Measurements from ENCODE around the gene CDK3. TPM values are rescaled to one million over a fixed set of nuclear protein-coding genes. Genes with fewer than 3 reads are reported as not detected.

Gene CDK3
- total and polyA plus RNA-seq, 2 donors (not counting 3 experiments of a cell fraction or from before 2014, with no cell fraction given) = 8.5 to 8.7 TPM

DNA sequence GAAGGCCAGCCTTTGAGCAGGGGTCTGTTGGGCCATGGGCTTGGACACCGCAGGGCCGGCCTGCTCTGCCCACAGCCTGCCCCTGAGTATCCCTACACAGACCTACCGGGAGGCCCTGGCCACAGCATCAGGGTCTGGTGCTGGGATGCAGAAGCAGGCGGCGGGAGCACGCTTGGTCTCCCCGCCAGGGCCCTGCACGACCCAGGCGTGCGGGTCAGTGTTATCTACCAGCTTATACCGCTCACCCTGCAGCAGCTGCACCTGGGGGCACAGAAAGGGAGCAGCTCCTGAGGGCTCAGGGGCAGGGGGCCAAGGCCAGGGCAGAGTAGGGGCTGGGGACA, 17.7 kb downstream of the CDK3 start:
- H3K9ac ChIP-seq (replicated peaks; ENCODE audit: extremely low read depth, insufficient read depth, low read length) = no peak overlapping the region
- no peak overlapping the region for H2AFZ ChIP-seq (ENCODE audit: low read depth, low read length)
- DNase-seq (ENCODE audit: low read depth, low spot score) = no peak
- no peaks in the 10 kb centered on the region for H3K9me3 ChIP-seq (replicated peaks; ENCODE audit: control insufficient read depth, insufficient read depth, low read length)
- ChIA-PET POLR2A (no interaction called here), CTCF (interaction anchor here (1.1 to 1.3 kb wide), 2 partner anchors 18 to 164 kb away, joined by 3 read pairs; partner anchors contain the start of gene CDK3)
- no peaks in the 10 kb centered on the region for H3K9me1 ChIP-seq (replicated peaks; ENCODE audit: control insufficient read depth, extremely low read depth, insufficient read depth, low read length)
- H3K36me3 ChIP-seq (ENCODE audit: control insufficient read depth in 2 of 2, extremely low read depth in 1 of 2, insufficient read depth in 2 of 2, low read length in 2 of 2) = no peaks in the 10 kb centered on the region
- no peaks in the 10 kb centered on the region for H3K4me1 ChIP-seq (ENCODE audit: control insufficient read depth, extremely low read depth, insufficient read depth, low read length)
- no peak overlapping the region for H3K27ac ChIP-seq (ENCODE audit: insufficient read depth, low read depth, low read length)
- no peaks in the 10 kb centered on the region for H3K79me2 ChIP-seq (ENCODE audit: control insufficient read depth, insufficient read depth, low read length)
- H3K4me2 ChIP-seq (ENCODE audit: insufficient read depth, low read length) = no peak overlapping the region
- dilution Hi-C loops (cut with MboI; ENCODE audit: extremely low pct_ligation_motif_present, low sequenced_read_pairs) = no loop called here
- no TSS peak for BruUV-seq (replicated peaks)
- H4K20me1 ChIP-seq (replicated peaks; ENCODE audit: control insufficient read depth, extremely low read depth, insufficient read depth, low read length) = no peaks in the 10 kb centered on the region
- FAIRE-seq = no peak
- H3K4me3 ChIP-seq (replicated peaks in 1 of 3; ENCODE audit: insufficient read depth in 1 of 3, low read depth in 1 of 3, low read length in 3 of 3) = no peak overlapping the region
- intact Hi-C loops (cut with micrococcal nuclease) = loop anchor here (10.0 kb wide), 2 partner anchors 166 to 256 kb away; no protein-coding TSS in a partner anchor
- H3K27me3 ChIP-seq (ENCODE audit: control insufficient read depth in 2 of 2, insufficient read depth in 2 of 2, low read length in 2 of 2) = no peaks in the 10 kb centered on the region
- TF ChIP-seq POLR2AphosphoS5 (IDR thresholded peaks at IDR 0.05; ENCODE audit: insufficient read depth, low read depth, low read length) = no peak
- TF ChIP-seq EZH2 (IDR thresholded peaks at IDR 0.05; ENCODE audit: borderline replicate concordance, low read depth, low read length, severe bottlenecking) = no peak
- TF ChIP-seq, protein P1, sequence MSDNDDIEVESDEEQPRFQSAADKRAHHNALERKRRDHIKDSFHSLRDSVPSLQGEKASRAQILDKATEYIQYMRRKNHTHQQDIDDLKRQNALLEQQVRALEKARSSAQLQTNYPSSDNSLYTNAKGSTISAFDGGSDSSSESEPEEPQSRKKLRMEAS (IDR thresholded peaks at IDR 0.05; ENCODE audit: insufficient read depth, insufficient read length) = no peak

DNA sequence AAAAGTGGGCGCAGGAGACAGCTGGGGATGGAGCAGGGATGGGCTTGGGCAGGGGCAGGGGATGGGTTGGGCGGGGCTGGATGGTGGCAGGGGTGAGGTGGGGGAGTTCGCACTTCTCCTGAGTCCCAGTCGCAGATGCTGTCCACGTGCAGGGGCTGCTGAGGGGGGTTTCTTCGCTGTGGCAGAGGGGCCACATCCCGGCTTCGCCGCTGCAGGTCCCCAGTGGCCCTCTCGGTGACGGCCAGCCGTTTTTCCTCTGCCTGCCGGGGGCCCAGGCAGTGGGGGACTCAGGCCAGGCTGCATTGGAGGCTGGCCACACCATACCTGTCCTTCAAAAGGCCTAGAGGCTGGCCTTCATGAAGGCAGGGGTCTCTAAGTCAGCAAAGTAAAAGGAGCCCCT, 18.1 kb downstream of the CDK3 start:
- DNase-seq (ENCODE audit: low read depth, low spot score) (no peak), FAIRE-seq (no peak)
- intact Hi-C loops (cut with micrococcal nuclease) (loop anchor here (10.0 kb wide), 2 partner anchors 166 to 256 kb away; no protein-coding TSS in a partner anchor), dilution Hi-C loops (cut with MboI; ENCODE audit: extremely low pct_ligation_motif_present, low sequenced_read_pairs) (no loop called here)
- H3K27me3 ChIP-seq (ENCODE audit: control insufficient read depth in 2 of 2, insufficient read depth in 2 of 2, low read length in 2 of 2) = no peaks in the 10 kb centered on the region
- TF ChIP-seq, protein P2, sequence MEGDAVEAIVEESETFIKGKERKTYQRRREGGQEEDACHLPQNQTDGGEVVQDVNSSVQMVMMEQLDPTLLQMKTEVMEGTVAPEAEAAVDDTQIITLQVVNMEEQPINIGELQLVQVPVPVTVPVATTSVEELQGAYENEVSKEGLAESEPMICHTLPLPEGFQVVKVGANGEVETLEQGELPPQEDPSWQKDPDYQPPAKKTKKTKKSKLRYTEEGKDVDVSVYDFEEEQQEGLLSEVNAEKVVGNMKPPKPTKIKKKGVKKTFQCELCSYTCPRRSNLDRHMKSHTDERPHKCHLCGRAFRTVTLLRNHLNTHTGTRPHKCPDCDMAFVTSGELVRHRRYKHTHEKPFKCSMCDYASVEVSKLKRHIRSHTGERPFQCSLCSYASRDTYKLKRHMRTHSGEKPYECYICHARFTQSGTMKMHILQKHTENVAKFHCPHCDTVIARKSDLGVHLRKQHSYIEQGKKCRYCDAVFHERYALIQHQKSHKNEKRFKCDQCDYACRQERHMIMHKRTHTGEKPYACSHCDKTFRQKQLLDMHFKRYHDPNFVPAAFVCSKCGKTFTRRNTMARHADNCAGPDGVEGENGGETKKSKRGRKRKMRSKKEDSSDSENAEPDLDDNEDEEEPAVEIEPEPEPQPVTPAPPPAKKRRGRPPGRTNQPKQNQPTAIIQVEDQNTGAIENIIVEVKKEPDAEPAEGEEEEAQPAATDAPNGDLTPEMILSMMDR (IDR thresholded peaks at IDR 0.05; ENCODE audit: extremely low read depth in 1 of 2, insufficient read depth in 1 of 2, low read depth in 1 of 2, low read length in 2 of 2) = no peak
- TF ChIP-seq POLR2AphosphoS5 (IDR thresholded peaks at IDR 0.05; ENCODE audit: insufficient read depth, low read depth, low read length) = no peak
- no peak for TF ChIP-seq JUN (IDR thresholded peaks at IDR 0.05; ENCODE audit: borderline replicate concordance, insufficient read depth, insufficient read length, low read depth)
- TF ChIP-seq POLR2A (IDR thresholded peaks at IDR 0.05; ENCODE audit: low read depth, low read length) = no peak
- TF ChIP-seq, protein P1 (IDR thresholded peaks at IDR 0.05; ENCODE audit: insufficient read depth, insufficient read length) = no peak
- TF ChIP-seq MYC (IDR thresholded peaks at IDR 0.05; ENCODE audit: low read depth, low read length) = no peak
- TF ChIP-seq FOS (IDR thresholded peaks at IDR 0.05; ENCODE audit: borderline replicate concordance, insufficient read depth, low read length) = no peak
- TF ChIP-seq GATA2 (IDR thresholded peaks at IDR 0.05; ENCODE audit: insufficient read depth, insufficient read length, low read depth, low read length) = no peak
- TF ChIP-seq EZH2 (IDR thresholded peaks at IDR 0.05; ENCODE audit: borderline replicate concordance, low read depth, low read length, severe bottlenecking) = no peak
- H3K4me2 ChIP-seq (ENCODE audit: insufficient read depth, low read length) = no peak overlapping the region
- no peak overlapping the region for H3K4me3 ChIP-seq (replicated peaks in 1 of 3; ENCODE audit: insufficient read depth in 1 of 3, low read depth in 1 of 3, low read length in 3 of 3)
- no peaks in the 10 kb centered on the region for H3K4me1 ChIP-seq (ENCODE audit: control insufficient read depth, extremely low read depth, insufficient read depth, low read length)
- H3K36me3 ChIP-seq (ENCODE audit: control insufficient read depth in 2 of 2, extremely low read depth in 1 of 2, insufficient read depth in 2 of 2, low read length in 2 of 2) = no peaks in the 10 kb centered on the region
- no peaks in the 10 kb centered on the region for H4K20me1 ChIP-seq (replicated peaks; ENCODE audit: control insufficient read depth, extremely low read depth, insufficient read depth, low read length)
- no peaks in the 10 kb centered on the region for H3K79me2 ChIP-seq (ENCODE audit: control insufficient read depth, insufficient read depth, low read length)
- H3K9ac ChIP-seq (replicated peaks; ENCODE audit: extremely low read depth, insufficient read depth, low read length) = no peak overlapping the region
- no peaks in the 10 kb centered on the region for H3K9me3 ChIP-seq (replicated peaks; ENCODE audit: control insufficient read depth, insufficient read depth, low read length)
- CTCF ChIA-PET = interaction anchor here (1.0 to 1.5 kb wide), 6 partner anchors 9 to 163 kb away, joined by 3 to 9 read pairs (median 4); partner anchors contain the start of gene CDK3
- no peak overlapping the region for H3K27ac ChIP-seq (ENCODE audit: insufficient read depth, low read depth, low read length)
- H3K9me1 ChIP-seq (replicated peaks; ENCODE audit: control insufficient read depth, extremely low read depth, insufficient read depth, low read length) = no peaks in the 10 kb centered on the region
- no peak overlapping the region for H2AFZ ChIP-seq (ENCODE audit: low read depth, low read length)
- POLR2A ChIA-PET = no interaction called here
- BruUV-seq (replicated peaks) = no TSS peak
